ENCODE data around the gene SCNN1B. TPM values are rescaled to one million over a fixed set of nuclear protein-coding genes. Genes with fewer than 3 reads are reported as not detected.

The SCNN1B gene
- total and polyA plus RNA-seq, 12 donors = 0.11 to 0.38 (median 0.22) TPM; not detected in 4

DNA sequence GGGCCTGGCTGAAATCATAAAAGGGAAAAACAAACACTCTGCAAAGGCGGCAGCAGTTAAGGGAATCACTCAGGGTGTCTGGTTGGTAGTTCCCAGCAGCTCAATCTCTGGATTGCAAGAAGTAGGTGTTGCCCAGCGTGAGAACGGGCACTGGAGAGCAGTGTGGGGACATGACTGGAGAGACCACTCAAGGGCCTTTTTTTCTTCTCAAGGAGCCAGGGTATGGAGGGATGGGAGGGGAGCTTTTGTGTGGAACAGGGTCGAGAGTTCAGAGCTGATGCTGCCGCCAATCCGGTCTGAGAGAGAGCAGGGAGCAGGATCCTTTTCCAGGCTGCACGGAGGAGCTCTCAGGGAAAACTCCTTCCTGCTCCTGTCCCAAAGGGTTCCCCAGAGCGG, 15.2 kb downstream of the SCNN1B start:
- no peak overlapping the region for H3K27ac ChIP-seq
- peak in 1 of 8 donors; percentile 24 for ATAC-seq

DNA sequence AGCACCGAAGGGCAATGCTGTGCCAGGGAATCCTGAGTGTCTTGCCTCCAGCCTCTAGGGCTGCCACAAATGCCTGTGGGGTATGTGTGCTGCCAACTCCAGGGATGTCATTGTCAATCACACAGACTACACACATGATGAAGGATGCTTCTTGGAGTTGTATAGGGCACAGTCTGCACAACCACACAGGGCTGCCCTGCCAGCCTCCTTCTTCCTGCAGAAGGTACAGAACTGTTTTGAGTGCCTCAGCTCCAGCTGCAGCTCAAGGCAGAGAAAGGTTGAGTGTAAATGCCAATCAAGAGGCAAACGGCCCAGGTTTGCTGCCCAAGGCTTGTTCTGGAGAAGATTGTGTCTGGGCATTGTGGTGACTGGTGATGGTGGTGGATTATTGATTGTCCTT, 15.6 kb downstream of the SCNN1B start:
- Histone ChIP-seq H3K27ac (no peak overlapping the region), H3K4me1 (no peaks in the 10 kb centered on the region), H3K9me3 (no peaks in the 10 kb centered on the region), H3K36me3 (no peaks in the 10 kb centered on the region), H3K4me3 (no peak overlapping the region), H3K27me3 (peaks cover 0 to 12% (median 0%) of the 10 kb centered on the region in 7 donors)
- WGBS, 2 donors = 56 to 57% methylated on average over 2 of the region's 2 CpGs
- DNase-seq (no peak), ATAC-seq (no peak)
- TF ChIP-seq, protein P1, sequence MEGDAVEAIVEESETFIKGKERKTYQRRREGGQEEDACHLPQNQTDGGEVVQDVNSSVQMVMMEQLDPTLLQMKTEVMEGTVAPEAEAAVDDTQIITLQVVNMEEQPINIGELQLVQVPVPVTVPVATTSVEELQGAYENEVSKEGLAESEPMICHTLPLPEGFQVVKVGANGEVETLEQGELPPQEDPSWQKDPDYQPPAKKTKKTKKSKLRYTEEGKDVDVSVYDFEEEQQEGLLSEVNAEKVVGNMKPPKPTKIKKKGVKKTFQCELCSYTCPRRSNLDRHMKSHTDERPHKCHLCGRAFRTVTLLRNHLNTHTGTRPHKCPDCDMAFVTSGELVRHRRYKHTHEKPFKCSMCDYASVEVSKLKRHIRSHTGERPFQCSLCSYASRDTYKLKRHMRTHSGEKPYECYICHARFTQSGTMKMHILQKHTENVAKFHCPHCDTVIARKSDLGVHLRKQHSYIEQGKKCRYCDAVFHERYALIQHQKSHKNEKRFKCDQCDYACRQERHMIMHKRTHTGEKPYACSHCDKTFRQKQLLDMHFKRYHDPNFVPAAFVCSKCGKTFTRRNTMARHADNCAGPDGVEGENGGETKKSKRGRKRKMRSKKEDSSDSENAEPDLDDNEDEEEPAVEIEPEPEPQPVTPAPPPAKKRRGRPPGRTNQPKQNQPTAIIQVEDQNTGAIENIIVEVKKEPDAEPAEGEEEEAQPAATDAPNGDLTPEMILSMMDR (IDR thresholded peaks at IDR 0.05) = no peak
- intact Hi-C loops (cut with DNase I) = no loop called here

More for the DNA sequence above, 15.2 kb downstream of the SCNN1B start:
- no peaks in the 10 kb centered on the region for H3K9me3 ChIP-seq
- no peaks in the 10 kb centered on the region for H3K4me1 ChIP-seq
- no peak overlapping the region for H3K4me3 ChIP-seq
- no peaks in the 10 kb centered on the region for H3K36me3 ChIP-seq
- H3K27me3 ChIP-seq = peaks cover 0 to 12% (median 0%) of the 10 kb centered on the region in 7 donors
- WGBS, 2 donors = 56% methylated on average over 8 of the region's 8 CpGs
- no peak for DNase-seq
- TF ChIP-seq, protein P1 (IDR thresholded peaks at IDR 0.05) = no peak
- intact Hi-C loops (cut with DNase I) = no loop called here

DNA sequence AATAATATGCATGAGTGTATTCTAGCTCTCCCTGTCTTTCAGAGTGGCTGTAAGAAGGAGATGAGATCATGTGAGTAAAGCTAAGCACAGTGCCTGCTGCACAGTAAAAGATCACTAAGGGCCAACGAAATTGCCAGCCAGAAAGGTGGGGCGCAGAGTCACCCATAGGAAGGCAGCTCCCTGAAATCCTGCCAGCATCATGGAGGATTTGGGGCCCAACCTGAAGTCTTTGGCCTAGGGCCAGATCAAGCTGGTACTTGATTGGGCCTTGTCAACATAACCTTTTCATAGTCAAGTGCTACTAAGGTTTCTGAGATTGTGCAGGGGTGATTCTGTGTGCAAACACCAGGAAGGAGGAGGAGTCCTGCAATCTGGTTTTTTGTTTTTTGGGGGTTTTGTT, 16.5 kb downstream of the SCNN1B start:
- Histone ChIP-seq H3K9me3 (no peaks in the 10 kb centered on the region), H3K27ac (no peak overlapping the region), H3K27me3 (peaks cover 0 to 12% (median 0%) of the 10 kb centered on the region in 7 donors), H3K4me3 (no peak overlapping the region), H3K4me1 (no peaks in the 10 kb centered on the region), H3K36me3 (no peaks in the 10 kb centered on the region)
- ATAC-seq (peak in 2 of 8 donors; percentile 38 to 81), DNase-seq (no peak)
- intact Hi-C loops (cut with DNase I) = no loop called here
- TF ChIP-seq, protein P1 (IDR thresholded peaks at IDR 0.05) = no peak
- 68 to 75% methylated on average over 2 of the region's 2 CpGs for WGBS, 2 donors

DNA sequence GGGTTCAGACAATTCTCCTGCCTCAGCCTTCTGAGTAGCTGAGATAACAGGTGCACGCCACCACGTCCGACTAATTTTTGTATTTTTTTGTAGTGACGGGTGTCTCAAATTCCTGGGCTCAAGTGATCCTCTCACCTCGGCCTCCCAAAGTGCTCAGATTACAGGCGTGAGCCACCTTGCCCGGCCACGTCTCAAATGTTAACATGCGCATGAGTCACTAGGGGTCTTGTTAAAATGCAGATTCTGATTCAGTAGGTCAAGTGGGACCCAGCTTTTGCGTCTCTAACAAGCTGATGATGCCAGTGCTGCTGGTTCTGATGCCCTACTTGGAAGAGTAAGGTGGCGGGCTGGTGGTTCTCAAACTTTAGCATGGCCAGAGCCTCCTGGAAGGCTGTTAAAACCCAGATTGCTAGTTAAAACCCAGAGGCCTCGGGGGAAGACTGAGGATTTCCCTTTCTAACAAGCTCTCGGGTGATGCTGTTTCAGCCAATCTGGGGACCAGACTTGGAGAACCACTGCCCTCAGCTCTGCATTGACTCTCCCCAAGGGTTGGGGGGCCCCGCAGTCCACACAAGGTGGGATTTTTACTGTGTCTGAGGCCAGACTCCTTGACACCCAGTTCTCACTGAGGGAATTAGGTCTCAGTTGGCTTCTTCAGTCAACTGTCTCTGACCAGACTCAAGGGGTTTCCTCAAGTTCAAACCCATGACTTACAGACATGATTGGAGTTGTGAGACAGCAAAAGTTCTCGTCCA, 17.9 kb downstream of the SCNN1B start:
- no peak overlapping the region for H3K4me3 ChIP-seq
- no peak for ATAC-seq
- no peak overlapping the region for H3K27ac ChIP-seq
- intact Hi-C loops (cut with DNase I) = loop anchor here in 1 of 10 donors (10.0 kb wide), 1 partner anchor 75 kb away; no protein-coding TSS in a partner anchor
- WGBS, 2 donors = 81 to 85% methylated on average over 15 of the region's 15 CpGs
- H3K27me3 ChIP-seq = peaks cover 0 to 12% (median 0%) of the 10 kb centered on the region in 7 donors
- H3K9me3 ChIP-seq = no peaks in the 10 kb centered on the region
- no peak for DNase-seq
- no peaks in the 10 kb centered on the region for H3K36me3 ChIP-seq
- TF ChIP-seq, protein P1 (IDR thresholded peaks at IDR 0.05) = no peak
- H3K4me1 ChIP-seq = peaks cover 0 to 10% (median 3%) of the 10 kb centered on the region in 9 donors

Measured in heart right ventricle (tissue), 16 donors.